K562 (cell line): ENCODE data around the gene HAP1. TPM values are rescaled to one million over a fixed set of nuclear protein-coding genes. Genes with fewer than 3 reads are reported as not detected.

Source experiments
- BRCA1 ChIP-seq, 2 experiments: fragments of 450-650 bp in 1 of 2; sonication (generic) in 1 of 2; formaldehyde crosslinking in 1 of 2; IDR thresholded peaks; 2 replicates each; pipeline versions ENCODE4 v1.5.0 to v1.6.1; 2017 to 2020; ENCODE audit warnings: mild to moderate bottlenecking in 1 of 2, missing genetic modification reagents in 1 of 2
- DDX20 ChIP-seq: fragments of 450-650 bp; IDR thresholded peaks from 2 replicates; pipeline ENCODE4 v1.6.1; 2016; ENCODE audit warnings: missing genetic modification characterization, low read depth, mild to moderate bottlenecking, missing compliant biosample characterization, moderate library complexity
- EP300 ChIP-seq: IDR thresholded peaks from 2 replicates; pipeline ENCODE4 v1.6.1; 2012; ENCODE audit warnings: low read length, improper control_type of control experiment
- FOS ChIP-seq: IDR thresholded peaks from 3 replicates; pipeline ENCODE4 v1.6.1; 2011; ENCODE audit not compliant: insufficient read length; ENCODE audit errors: extremely low read depth
- HNRNPLL ChIP-seq: fragments of 200-400 bp; formaldehyde crosslinking; IDR thresholded peaks from 2 replicates; pipeline ENCODE4 v1.6.1; 2017; ENCODE audit warnings: low read length, low read depth, mild to moderate bottlenecking; ENCODE audit not compliant: poor library complexity, severe bottlenecking
- KLF16 ChIP-seq: IDR thresholded peaks from 2 replicates; pipeline ENCODE4 v1.6.1; 2016; ENCODE audit warnings: antibody characterized with exemption
- MTA1 ChIP-seq: fragments of 450-650 bp; IDR thresholded peaks from 2 replicates; pipeline ENCODE4 v1.6.1; 2017; ENCODE audit warnings: borderline replicate concordance
- NFE2L1 ChIP-seq: fragments of 450-650 bp; IDR thresholded peaks from 2 replicates; pipeline ENCODE4 v1.6.1; 2016; ENCODE audit warnings: missing genetic modification characterization, low read depth, mild to moderate bottlenecking, missing compliant biosample characterization, moderate library complexity, borderline replicate concordance
- PHB ChIP-seq: fragments of 250-450 bp; sonication (Bioruptor Pico); IDR thresholded peaks from 2 replicates; pipeline ENCODE4 v1.5.0; 2021
- POLR2G ChIP-seq: fragments of 200-400 bp; formaldehyde crosslinking; IDR thresholded peaks from 2 replicates; pipeline ENCODE4 v1.6.1; 2017; ENCODE audit warnings: low read depth, mild to moderate bottlenecking, antibody characterized with exemption, low read length, moderate library complexity
- RUNX1 ChIP-seq: sonication (generic); IDR thresholded peaks from 2 replicates; pipeline ENCODE4 v1.6.1; 2016; ENCODE audit warnings: antibody characterized with exemption, low read depth
- ZBTB9 ChIP-seq: fragments of 450-650 bp; formaldehyde crosslinking; IDR thresholded peaks from 2 replicates; pipeline ENCODE4 v1.4.0; 2020; ENCODE audit warnings: mild to moderate bottlenecking, moderate library complexity
- ZNF146 ChIP-seq: IDR thresholded peaks from one replicate; pipeline ENCODE4 v1.6.1; 2018; ENCODE audit warnings: missing compliant biosample characterization; ENCODE audit not compliant: unreplicated experiment
- ZNF311 ChIP-seq: fragments of 250-450 bp; sonication (Bioruptor Pico); IDR thresholded peaks from 2 replicates; pipeline ENCODE4 v1.4.0; 2020; ENCODE audit warnings: mild to moderate bottlenecking, moderate library complexity
- ZNF699 ChIP-seq: fragments of 250-450 bp; sonication (Bioruptor Pico); IDR thresholded peaks from 2 replicates; pipeline ENCODE4 v1.8.0; 2021; ENCODE audit warnings: mild to moderate bottlenecking, moderate library complexity; ENCODE audit not compliant: insufficient replicate concordance
- polyA plus RNA-seq, 8 experiments: library from polyadenylated mRNA; depleted of rRNA in 4 of 8; stranded (reverse) in 5 of 8; unstranded in 3 of 8; fragments of >200 nt; fragmentation: Nextera tagmentation in 2 of 8; fragmentation: Illumina TruSeq in 1 of 8; extraction: Ambion mirVana in 2 of 8; extraction: Trizol in 1 of 8; gene quantifications; 2 replicates each; pipeline versions ENCODE4 v1.2.1 to v1.2.3, GENCODE V29; 2011 to 2014; ENCODE audit warnings: inconsistent platforms in 1 of 8, missing spikeins in 1 of 8
- total RNA-seq, 7 experiments: library from RNA; depleted of rRNA in 6 of 7; stranded (reverse); fragments of >200 nt in 6 of 7; fragmentation: Illumina TruSeq in 2 of 7; extraction: Trizol in 2 of 7; gene quantifications; 2 replicates each; pipeline versions ENCODE4 v1.2.1 to v1.2.3, GENCODE V29; 2011 to 2021; ENCODE audit warnings: low replicate concordance in 1 of 7
- TF ChIP-seq, protein P1 (sequence below): fragments of 250-450 bp; sonication (Bioruptor Pico); IDR thresholded peaks from 2 replicates; pipeline ENCODE4 v1.8.0; 2022; ENCODE audit warnings: inconsistent platforms
- TF ChIP-seq, protein P2 (sequence below), 3 experiments: fragments of 200-800 bp in 1 of 3; sonication (Bioruptor generic) in 1 of 3; sonication (generic) in 1 of 3; formaldehyde crosslinking in 1 of 3; IDR thresholded peaks; 2 replicates each; pipeline versions ENCODE4 v1.6.1 to v1.8.0; 2016 to 2022; ENCODE audit warnings: mild to moderate bottlenecking in 2 of 3, missing compliant biosample characterization in 2 of 3, missing genetic modification characterization in 2 of 3, missing genetic modification reagents in 1 of 3
- TF ChIP-seq, protein P3 (sequence below), 2 experiments: fragments of 200-800 bp in 1 of 2; sonication (Bioruptor generic) in 1 of 2; sonication (generic) in 1 of 2; formaldehyde crosslinking in 1 of 2; IDR thresholded peaks in 1 of 2; conservative IDR thresholded peaks in 1 of 2; 2 replicates each; pipeline versions ENCODE4 v1.5.0 to v1.6.1; 2016 to 2020; ENCODE audit warnings: missing compliant biosample characterization in 1 of 2, missing genetic modification characterization in 1 of 2, missing genetic modification reagents in 1 of 2
- TF ChIP-seq, protein P4 (sequence below): fragments of 250-450 bp; sonication (Bioruptor Pico); IDR thresholded peaks from 2 replicates; pipeline ENCODE4 v1.5.0; 2021

HAP1 gene
- total and polyA plus RNA-seq, 9 of the 15 experiments (the other 6 are each of a cell fraction or from before 2014, with no cell fraction given), result under 0.01 to 0.09 (median 0.04) TPM; not detected in 6

DNA sequence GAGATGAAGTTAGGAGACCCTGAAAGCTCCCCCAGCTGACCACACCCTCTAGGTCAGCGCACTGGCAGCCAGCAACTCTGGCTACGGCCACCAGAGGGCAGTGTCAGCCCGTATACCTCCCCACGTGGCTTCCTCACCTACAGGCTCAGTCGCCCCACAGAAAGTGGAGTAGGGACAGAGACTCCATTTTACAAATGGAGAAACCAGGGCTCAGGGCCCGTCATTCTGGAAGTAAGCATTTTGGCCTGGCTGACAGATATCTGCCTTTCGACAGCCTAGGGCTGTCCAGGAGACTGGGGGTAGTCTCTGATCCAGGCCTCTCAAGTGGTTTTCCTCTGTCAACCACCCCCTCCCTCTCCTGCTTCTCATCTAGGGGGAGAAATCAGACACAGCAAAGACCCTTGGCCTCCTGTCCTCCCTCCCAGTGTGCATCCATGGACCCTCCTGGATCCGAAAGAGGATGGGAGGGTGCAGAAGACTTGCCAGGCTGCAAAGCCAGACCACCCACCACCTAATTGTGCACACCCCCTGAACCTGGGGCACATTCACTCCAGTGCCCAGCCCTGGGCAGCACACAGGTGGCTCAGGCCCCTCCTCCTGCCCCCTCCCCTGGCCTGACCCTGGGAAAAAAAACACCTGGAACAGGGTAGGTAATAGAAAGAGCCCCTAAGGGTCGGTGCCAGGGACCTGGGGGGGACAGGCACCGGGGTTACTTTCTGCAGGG is 3.8 kb upstream of the HAP1 start (continued):
- peak; percentile 85 for TF ChIP-seq ZBTB9 (CRISPR knock-in tag)
- no peak for TF ChIP-seq POLR2G
- TF ChIP-seq FOS, result no peak
- no peak for TF ChIP-seq PHB (CRISPR knock-in tag)
- TF ChIP-seq, protein P1, sequence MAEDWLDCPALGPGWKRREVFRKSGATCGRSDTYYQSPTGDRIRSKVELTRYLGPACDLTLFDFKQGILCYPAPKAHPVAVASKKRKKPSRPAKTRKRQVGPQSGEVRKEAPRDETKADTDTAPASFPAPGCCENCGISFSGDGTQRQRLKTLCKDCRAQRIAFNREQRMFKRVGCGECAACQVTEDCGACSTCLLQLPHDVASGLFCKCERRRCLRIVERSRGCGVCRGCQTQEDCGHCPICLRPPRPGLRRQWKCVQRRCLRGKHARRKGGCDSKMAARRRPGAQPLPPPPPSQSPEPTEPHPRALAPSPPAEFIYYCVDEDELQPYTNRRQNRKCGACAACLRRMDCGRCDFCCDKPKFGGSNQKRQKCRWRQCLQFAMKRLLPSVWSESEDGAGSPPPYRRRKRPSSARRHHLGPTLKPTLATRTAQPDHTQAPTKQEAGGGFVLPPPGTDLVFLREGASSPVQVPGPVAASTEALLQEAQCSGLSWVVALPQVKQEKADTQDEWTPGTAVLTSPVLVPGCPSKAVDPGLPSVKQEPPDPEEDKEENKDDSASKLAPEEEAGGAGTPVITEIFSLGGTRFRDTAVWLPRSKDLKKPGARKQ (CRISPR knock-in tag), result no peak
- TF ChIP-seq ZNF311, result peak; percentile 84
- TF ChIP-seq EP300, result no peak
- TF ChIP-seq, protein P2, sequence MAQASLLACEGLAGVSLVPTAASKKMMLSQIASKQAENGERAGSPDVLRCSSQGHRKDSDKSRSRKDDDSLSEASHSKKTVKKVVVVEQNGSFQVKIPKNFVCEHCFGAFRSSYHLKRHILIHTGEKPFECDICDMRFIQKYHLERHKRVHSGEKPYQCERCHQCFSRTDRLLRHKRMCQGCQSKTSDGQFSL (CRISPR knock-in tag; IDR thresholded peaks at IDR 0.05), result no peak
- TF ChIP-seq, protein P2 (tag; IDR thresholded peaks at IDR 0.05), result peak in 1 of 2 experiments; percentile 46; a peak in 1 of 4 replicates
- peak; percentile 69; the same call in 1 of the 2 replicates for TF ChIP-seq DDX20 (tag)
- no peak for TF ChIP-seq MTA1
- TF ChIP-seq BRCA1 (IDR thresholded peaks at IDR 0.05), result no peak
- no peak for TF ChIP-seq BRCA1 (CRISPR knock-in tag; IDR thresholded peaks at IDR 0.05)
- no peak for TF ChIP-seq ZNF699 (CRISPR knock-in tag)
- peak; percentile 50; the same call in 1 of the 2 replicates for TF ChIP-seq KLF16
- no peak for TF ChIP-seq NFE2L1 (tag)
- TF ChIP-seq, protein P3, sequence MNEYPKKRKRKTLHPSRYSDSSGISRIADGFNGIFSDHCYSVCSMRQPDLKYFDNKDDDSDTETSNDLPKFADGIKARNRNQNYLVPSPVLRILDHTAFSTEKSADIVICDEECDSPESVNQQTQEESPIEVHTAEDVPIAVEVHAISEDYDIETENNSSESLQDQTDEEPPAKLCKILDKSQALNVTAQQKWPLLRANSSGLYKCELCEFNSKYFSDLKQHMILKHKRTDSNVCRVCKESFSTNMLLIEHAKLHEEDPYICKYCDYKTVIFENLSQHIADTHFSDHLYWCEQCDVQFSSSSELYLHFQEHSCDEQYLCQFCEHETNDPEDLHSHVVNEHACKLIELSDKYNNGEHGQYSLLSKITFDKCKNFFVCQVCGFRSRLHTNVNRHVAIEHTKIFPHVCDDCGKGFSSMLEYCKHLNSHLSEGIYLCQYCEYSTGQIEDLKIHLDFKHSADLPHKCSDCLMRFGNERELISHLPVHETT (CRISPR knock-in tag; conservative IDR thresholded peaks at IDR 0.05 in 1 of 2, IDR thresholded peaks at IDR 0.05 in 1 of 2), result peak in 1 of 2 experiments; percentile 76; a peak in 1 of 4 replicates
- no peak for TF ChIP-seq RUNX1
- TF ChIP-seq, protein P4, sequence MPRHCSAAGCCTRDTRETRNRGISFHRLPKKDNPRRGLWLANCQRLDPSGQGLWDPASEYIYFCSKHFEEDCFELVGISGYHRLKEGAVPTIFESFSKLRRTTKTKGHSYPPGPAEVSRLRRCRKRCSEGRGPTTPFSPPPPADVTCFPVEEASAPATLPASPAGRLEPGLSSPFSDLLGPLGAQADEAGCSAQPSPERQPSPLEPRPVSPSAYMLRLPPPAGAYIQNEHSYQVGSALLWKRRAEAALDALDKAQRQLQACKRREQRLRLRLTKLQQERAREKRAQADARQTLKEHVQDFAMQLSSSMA (CRISPR knock-in tag), result no peak
- no peak for TF ChIP-seq HNRNPLL
- no peak for TF ChIP-seq ZNF146 (CRISPR knock-in tag)
